NOMO-1 treated with DMSO at 0.1 percent for 48 hours (cell line): ENCODE data around the gene SAMHD1.
"Not testable (repeated sequence)": the region's sequence is repeated elsewhere in the genome, so short reads cannot be mapped to it uniquely, and the experiment has no call there.

Source experiments
- DNase-seq: peaks from one replicate; lab custom pipeline; 2025; ENCODE audit not compliant: unreplicated experiment; lab: John Stamatoyannopoulos, UW

SAMHD1 gene

DNA sequence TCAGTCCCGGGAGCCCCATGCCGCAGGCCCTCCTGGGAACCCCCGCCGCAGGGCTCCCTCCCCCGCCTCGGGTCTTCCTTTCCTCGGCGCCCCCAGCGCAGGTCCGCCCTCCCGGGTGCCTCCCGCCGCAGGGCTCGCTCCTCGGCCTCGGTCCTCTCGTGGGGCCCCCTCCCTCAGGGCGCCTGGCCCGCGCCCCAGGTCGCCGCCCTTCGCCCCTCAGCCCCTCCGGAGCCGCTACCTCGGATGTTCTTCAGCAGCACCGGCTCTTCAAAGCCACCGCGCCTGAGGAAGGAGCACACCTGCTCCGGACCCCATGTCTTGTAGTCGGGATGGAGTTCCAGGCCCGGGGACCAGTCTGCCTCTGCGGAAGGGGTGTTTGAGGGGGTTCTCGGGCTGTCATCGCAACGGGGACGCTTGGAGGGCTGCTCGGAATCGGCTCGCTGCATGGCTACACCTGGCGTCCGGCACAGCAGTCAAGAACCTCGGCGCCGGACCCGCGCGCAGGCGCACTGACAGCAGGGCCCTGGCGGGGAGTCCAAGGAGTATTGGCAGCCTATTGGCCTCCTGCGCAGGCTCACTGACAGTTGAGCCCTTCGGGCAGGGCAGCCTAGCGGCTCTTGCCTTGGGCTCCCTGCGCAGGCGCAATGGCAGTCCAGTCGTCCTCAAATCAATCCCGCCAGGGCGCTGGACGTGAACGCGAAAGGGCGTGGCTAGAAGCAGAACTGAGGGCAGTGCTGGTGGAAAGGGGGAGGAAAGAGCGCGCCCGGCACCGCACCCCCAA is at the start of gene SAMHD1:
SAMHD1 (minus strand) TSS at position 511 of the 781 bp plus-strand sequence; CDS start at position 446, 65 bp downstream.
- peak; percentile 96 for DNase-seq

DNA sequence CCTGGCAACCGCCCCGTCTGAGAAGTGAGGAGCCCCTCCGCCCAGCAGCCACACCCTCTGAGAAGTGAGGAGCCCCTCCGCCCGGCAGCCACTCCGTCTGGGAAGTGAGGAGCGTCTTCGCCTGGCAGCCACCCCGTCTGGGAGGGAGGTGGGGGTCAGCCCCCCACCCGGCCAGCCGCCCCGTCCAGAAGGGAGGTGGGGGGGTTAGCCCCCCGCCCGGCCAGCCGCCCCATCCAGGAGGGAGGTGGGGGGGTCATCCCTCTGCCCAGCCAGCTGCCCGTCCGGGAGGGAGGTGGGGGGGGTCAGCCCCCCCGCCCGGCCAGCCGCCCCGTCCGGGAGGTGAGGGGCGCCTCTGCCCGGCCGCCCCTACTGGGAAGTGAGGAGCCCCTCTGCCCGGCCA is 48.7 kb upstream of the SAMHD1 start:
- DNase-seq: not testable (repeated sequence)

DNA sequence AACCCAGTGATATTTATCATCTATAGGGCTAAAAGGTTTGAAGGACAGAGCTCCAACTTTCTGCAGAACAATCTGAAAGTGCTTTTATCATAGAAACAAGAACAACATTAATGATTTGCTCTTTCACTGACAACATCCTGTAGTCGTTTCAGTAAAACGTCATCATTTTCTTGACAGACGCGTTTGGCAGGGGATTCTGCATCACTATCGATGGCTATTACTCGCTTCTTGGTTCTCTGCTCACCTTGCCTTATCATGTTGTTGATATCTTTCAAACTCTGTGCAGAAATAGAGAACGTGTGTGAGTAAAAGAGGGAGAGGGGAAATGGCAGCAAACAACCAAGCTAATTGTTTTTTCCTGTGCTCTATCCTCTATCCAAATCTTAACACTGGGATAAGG is 47.1 kb upstream of the SAMHD1 start:
- no peak for DNase-seq

DNA sequence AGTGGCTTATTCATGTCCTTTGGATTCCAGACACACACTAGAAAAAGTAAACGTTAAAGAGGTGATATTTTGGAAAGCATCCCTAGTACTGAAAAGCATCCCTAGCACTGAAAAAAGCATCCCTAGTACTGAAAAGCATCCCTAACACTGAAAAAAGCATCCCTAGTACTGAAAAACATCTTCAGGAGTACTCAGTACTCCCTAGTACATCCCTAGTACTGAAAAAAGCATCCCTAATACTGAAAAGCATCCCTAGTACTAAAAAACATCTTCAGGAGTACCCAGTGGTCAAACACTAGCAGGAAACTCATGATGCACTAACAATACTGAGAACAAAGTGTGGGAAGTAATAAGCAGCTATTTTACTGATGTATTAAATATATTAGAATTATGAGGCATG is 45.6 kb upstream of the SAMHD1 start:
- DNase-seq: no peak

DNA sequence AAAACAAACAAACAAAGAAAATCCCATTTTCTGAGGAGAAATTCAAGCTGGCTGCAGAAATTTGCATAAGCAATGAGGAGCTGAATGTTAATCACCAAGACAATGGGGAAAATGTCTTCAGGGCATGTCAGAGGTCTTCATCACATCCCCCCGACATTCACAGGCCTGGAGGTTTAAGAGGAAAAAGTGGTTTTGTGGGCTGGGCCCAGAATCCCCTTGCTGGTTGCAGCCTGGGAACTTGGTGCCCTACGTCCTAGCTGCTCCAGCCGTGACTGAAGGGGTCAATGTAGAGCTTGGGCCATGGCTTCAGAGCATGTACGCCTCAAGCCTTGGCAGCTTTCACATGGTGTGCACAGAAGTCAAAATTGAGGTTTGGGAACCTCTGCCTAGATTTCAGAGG is 42.7 kb upstream of the SAMHD1 start:
- DNase-seq: not testable (repeated sequence)

DNA sequence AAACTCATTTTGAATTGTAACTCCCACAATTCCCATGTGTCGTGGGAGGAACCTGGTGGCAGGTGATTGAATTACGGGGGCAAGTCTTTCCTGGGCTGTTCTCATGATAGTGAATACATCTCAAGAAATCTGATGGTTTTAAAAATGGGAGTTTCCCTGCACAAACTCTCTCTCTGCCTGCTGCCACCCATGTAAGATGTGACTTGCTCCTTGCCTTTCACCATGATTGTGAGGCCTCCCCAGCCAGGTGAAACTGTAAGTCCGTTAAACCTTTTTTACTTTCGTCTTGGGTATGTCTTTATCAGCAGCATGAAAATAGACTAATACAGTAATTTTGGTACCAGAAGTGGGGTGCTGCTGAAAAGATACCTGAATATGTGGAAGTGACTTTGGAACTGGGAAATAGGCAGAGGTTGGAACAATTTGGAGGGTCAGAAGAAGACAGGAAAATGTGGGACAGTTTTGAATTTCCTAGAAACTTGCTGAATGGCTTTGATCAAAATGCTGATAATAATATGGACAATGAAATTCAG is 41.4 kb upstream of the SAMHD1 start:
- no peak for DNase-seq

DNA sequence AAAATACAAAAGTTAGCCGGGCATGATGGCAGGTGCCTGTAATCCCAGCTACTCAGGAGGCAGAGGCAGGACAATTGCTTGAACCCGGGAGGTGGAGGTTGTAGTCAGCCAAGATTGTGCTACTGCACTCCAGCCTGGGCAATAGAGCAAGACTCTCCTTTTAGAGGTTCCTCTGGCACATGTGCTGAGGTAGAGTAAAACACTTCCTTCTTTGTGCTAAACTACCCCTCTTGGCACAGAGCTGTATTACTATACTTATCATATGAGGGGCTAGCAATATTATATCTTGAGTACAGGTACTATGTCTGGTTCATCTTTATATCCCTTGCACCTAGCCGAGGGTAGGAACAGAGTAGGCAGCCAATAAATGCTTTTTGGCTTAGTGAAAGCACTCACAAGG is 40.2 kb upstream of the SAMHD1 start:
- DNase-seq: no peak

DNA sequence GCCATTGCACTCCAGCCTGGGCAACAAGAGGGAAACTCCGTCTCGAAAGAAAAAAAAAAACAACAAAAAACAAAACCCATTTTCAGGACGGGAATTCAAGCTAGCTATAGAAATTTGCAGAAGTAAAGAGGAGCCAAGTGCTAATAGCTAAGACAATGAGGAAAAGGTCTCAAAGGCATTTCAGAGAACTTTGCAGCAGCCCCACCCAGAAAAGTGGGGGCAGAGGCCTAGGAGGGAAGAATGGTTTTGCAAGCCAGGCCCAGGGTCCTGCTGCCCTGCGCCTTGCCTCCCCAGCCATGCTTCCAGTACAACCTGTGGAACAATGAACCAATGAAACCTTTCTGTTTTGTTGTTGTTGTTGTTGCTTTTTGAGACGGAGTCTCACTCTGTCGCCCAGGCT is 38.3 kb upstream of the SAMHD1 start:
- DNase-seq: peak; percentile 79

DNA sequence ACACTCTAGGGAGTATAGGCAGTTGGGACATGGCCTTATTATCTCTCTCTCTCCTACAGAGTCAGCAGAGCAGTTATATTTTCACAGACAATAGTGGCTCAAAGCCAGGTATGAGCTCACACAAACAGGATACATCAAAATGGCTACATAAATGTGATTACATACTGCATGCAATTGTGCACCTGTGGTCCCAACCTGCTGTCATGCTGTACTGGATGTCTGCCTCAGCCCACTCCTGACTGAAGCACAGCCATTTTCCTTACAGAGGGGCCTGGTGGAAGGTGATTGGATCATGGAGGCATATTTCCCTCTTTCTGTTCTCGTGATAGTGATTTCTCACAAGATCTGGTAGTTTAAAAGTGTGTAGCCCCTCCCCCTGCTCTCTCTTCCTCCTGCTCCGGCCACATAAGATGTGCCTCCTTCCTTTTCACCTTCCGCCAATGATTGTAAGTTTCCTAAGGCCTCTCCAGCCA is 37.0 kb upstream of the SAMHD1 start:
- peak; percentile 89 for DNase-seq

DNA sequence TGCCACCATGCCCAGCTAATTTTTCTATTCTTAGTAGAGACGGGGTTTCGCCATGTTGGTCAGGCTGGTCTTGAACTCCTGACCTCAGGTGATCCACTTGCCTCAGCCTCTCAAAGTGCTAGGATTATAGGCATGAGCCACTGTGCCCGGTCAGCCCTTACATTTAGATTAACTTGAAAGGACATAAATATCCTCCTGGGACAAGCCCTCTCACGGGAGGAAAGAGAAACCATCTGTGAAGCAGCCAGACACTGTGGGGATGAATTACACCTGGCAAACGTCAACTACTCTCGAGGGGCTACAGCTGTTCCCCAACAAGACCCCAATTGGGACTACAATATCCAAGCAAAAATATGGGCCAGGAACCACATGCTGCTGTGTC is 32.7 kb upstream of the SAMHD1 start:
- no peak for DNase-seq

DNA sequence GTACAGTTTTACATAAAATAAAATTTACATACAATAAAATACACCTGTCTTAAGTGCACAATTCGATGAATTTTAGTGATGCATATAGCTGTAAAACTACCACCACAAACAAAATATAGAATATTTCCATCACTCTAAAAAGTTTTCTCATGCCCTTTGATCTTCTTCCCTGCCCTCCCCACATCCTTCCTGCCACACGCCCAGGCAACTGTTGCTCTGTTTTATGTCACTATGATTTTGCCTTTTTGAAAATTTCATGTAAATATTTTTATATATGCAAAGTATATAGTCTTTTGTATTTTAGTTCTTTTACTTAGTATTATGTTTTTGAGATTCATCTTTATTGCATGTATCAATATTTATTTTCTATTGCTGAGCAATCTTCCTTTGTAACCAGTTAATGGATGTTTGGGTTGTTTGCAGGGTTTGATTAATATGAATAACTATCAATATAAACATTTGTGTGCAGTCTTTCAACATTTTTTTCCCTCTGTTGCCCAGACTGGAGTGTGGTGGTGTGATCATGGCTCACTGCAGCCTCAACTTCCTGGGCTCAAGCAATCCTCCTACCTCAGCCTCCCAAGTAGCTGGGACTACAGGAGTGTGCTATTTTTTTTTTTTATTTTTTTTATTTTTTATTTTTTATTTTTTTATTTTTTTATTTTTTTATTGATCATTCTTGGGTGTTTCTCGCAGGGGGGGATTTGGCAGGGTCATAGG is 23.8 kb upstream of the SAMHD1 start:
- DNase-seq: peak; percentile 50

DNA sequence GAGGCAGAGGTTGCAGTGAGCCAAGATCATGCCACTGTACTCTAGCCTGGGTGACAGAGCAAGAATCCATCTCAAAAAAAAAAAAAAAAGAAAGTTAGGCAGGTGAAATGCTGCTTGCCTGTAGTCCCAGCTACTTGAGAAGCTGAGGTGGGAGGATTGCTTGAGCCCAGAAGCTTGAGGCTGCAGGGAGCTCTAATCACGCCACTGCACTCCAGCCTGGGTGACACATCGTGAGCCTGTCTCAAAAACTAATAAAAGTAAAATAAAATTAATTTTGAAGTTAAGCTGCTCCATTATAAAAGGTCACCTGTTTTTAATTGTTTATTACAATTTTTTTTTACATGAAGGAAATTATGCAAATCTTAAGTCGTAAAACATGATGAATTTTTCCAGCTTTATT is 23.2 kb upstream of the SAMHD1 start:
- no peak for DNase-seq

DNA sequence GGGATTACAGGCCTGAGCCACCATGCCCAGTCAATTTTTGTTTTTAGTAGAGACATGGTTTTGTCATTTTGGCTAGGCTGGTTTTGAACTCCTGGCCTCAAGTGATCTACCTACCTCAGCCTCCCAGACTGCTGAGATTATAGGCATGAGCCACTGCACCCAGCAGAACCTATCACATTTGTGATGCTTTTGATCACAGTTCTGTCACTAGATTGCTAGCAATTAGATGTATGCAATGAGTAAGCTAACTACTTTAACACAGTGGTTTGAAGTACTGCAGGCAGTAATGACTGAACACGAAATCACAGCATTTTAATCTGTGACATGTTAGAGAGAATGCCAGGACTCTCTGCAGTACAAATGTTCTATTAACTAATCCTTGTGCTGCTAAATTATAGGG is 19.6 kb upstream of the SAMHD1 start:
- no peak for DNase-seq

DNA sequence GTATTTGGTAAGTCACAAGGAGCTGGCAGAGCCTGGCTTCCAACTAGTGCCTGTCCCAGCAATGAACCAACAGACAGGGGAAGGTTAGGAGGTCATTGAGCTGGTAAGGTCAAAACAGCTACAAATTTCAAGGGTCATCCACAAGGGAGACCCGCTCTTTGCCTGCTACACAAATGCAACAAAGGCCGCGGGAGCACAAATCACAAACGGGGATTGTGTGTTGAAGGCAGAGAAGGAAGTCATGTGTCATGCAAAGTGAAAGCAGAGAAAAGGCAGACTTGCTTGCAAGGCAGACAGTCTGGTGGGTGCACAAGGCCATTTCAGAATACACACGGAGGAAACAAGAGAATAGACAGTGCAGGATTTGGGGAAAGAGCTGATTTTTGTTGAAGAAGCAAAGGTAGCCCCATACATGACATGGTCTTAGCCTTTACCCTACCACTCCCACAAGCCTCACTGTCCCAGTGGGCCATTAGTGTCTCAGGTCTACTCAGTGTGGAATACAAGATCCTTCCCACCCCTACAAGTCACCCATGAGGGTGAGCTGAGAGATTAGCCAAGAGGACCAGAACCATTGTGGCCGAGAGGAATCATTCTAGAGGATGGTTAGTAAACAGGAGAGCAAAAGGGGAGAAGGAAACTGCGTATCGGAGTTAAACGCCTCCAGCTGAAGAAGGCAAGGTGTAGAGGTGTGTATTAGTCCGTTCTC is 18.1 kb upstream of the SAMHD1 start:
- DNase-seq: no peak

DNA sequence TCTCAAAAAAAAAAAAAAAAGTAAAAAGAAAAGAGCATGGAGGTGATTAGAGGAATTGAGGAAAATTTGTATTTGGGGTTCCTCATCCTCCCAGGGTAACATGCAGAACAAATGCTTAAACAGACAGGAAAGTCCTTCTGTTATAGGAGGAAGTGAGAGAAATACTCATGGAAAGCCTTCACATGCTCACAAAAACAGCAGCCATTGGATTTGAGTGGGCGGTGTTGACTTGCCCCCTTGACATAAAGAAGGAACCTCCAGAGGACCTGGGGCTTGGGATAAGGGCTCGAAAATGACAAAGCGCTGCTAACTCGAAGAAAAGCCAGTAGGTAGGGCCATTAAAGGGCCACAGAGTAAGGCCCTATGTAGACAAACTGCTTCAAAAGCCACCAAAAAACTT is 17.5 kb upstream of the SAMHD1 start:
- peak; percentile 16 for DNase-seq

DNA sequence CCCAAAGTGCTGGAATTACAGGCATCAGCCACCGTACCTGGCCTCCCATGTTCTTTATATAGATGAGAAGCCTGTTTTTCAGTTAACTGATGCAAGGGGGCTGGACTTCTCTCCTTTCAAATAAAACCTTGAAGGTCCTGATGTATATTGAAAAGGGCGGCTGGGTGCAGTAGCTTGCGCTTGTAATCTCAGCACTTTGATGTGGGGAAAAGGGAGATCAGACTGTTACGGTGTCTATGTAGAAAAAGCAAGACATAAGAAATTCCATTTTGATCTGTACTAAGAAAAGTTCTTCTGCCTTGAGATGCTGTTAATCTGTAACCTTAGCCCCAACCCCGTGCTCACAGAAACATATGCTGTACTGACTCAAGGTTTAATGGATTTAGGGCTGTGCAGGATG is 16.1 kb upstream of the SAMHD1 start:
- DNase-seq: no peak

DNA sequence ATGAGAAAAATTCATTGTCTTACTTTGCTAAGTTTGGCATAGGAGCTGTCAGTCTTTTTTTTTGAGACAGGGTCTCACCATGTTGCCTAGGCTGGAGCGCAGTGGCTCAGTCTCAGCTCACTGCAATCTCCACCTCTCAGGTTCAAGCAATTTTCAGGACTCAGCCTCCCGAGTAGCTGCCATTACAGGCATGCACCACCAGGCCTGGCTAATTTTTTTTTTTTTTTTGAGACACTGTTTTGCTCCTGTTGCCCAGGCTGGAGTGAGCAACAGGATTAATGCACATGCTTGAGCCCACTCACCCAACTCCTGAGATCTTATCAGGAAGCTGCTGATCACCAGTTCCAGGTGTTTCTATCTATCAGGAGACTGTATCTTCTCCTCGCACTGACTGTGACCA is 15.5 kb upstream of the SAMHD1 start:
- not testable (repeated sequence) for DNase-seq

DNA sequence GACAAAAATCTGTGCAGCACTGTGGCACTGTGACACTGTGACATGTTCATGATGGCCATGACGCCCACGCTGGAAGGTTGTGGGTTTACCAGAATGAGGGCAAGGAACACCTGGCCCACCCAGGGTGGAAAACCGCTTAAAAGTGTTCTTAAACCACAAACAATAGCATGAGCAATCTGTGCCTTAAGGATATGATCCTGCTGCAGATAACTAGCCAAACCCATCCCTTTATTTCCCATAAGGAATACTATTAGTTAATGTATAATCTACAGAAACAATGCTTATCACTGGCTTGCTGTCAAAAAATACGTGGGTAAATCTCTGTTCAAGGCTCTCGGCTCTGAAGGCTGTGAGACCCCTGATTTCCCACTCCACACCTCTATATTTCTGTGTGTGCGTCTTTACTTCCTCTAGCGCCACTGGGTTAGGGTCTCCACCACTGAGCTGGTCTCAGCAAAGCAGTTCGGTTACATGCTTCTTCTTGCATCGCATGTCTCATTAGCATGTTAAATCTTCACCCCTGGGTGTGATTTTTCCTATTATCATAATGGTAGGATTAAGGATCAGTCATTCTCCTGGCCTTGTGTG is 10.9 kb upstream of the SAMHD1 start:
- not testable (repeated sequence) for DNase-seq

DNA sequence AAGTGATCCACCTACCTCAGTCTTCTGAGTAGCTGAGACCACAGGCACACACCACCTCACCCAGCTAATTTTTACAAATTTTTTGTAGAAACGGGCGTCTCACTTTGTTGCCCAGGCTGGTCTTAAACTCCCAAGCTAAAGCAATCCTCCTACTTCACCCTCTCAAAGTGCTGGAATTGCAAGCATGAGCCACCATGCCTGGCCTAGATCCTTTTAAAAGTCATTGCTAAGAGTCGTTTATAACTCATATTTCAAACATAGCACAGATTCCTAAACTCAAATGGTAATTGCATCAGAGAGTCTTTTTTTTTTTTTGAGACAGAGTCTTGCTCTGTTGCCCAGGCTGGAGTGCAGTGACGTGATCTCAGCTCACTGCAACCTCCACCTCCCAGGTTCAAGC is 7.7 kb upstream of the SAMHD1 start:
- DNase-seq: no peak

DNA sequence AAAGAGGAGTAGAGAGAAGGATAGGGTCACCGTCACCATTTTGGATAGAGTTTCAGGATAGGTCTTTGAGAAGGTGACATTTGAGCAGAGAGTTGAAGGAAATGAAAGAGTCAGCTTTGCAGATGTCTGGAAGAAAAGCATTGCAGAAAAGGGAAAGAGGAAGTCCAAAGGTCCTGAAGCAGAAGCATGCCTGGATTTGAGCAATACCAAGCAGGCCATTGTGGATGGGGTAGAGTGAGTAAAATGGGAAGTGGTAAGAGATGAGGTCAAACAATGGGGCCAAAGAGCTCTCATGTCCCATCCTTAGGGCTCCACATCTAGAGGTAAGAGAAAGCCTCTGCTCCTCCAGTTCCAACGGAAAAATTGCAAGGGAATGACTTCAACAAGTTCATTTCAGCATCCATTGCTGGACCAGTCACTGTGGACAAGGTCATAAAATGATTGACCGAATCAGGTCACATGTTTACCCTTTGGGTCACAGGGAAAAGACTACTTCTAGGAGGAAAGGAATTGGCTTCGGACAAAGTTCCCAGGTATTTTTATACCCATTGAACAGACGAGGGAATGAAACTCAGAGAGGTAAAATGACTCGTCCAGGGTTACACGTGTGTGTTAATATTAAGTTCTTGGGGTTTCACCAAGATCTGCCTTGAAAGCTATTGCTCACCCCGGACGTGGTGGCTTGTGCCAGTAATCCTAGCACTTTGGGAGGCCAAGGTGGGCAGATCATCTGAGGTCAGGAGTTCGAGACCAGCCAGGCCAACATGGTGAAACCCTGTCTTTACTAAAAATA is 6.6 kb upstream of the SAMHD1 start:
- DNase-seq: peak; percentile 99
